ENCODE data around the gene CDH6. TPM values are rescaled to one million over a fixed set of nuclear protein-coding genes. Genes with fewer than 3 reads are reported as not detected.

Gene CDH6
- total RNA-seq, 1 donor from 2014 or later = 1.3 TPM

- ATAC-seq = no peak
- no peak for DNase-seq (ENCODE audit: low spot score)
These were observed 172.3 kb downstream of the CDH6 start for GRCh38 chr5:31365776-31366175.

GRCh38 chr5:31366941-31367340, 173.5 kb downstream of the CDH6 start:
- ATAC-seq (no peak), DNase-seq (ENCODE audit: low spot score) (no peak)

GRCh38 chr5:31372124-31372523, 178.6 kb downstream of the CDH6 start:
- ATAC-seq = no peak
- no peak for DNase-seq (ENCODE audit: low spot score)

- no peak for DNase-seq (ENCODE audit: low spot score)
- ATAC-seq = no peak
These were observed 182.7 kb downstream of the CDH6 start for GRCh38 chr5:31375999-31376720.

- DNase-seq (ENCODE audit: low spot score) (no peak), ATAC-seq (no peak)
These were observed 183.9 kb downstream of the CDH6 start for GRCh38 chr5:31377274-31377946.

- no peak for DNase-seq (ENCODE audit: low spot score)
- ATAC-seq = no peak
These were observed 184.7 kb downstream of the CDH6 start for GRCh38 chr5:31378136-31378535.
